SKM-1 (cell line): ENCODE results near the gene MDN1.

Experiments
- DNase-seq: peaks from one replicate; lab custom pipeline; 2025; ENCODE audit not compliant: unreplicated experiment; lab: John Stamatoyannopoulos, UW

MDN1 gene

DNA sequence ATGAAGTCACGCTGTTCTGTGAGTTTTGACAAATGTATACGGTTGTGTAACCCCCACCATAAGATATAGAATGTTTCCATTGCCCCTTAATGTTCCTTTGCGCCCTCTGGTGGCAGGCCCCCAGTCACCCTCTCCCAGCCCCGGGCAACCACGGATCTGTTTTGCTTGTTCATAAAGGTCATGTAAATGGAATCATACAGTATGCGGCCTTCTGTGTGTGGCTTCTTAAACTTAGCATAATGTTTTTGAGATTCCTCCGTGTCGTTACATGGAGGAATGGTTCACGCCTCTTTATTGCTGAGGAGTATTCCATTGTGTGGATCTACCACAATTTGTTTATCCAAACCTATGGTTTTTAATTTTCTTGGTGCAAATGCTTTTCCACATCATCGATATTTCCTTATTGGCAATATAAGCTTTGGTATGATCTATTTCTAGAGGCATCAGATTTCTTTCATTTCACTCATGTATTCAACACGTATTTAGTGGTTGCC is 209.4 kb downstream of the MDN1 start:
- peak; percentile 69 for DNase-seq

DNA sequence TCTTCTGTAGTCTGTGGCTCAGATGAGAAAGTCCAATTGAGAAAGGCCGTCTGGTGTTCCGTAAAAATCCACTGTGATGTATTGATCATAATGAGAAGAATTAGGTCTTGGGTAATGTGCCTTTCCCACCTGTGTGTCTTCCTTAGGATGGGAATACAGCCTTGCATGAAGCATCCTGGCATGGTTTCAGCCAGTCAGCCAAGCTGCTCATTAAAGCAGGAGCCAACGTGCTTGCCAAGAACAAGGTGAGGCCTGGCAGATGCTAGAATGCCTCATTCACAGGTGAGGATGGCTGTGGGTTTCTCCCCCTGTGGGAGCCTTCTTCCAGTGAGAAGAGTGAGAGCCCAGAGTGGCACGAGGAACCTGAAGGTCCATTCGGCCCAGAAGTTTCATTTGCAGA is 213.7 kb downstream of the MDN1 start:
- no peak for DNase-seq

DNA sequence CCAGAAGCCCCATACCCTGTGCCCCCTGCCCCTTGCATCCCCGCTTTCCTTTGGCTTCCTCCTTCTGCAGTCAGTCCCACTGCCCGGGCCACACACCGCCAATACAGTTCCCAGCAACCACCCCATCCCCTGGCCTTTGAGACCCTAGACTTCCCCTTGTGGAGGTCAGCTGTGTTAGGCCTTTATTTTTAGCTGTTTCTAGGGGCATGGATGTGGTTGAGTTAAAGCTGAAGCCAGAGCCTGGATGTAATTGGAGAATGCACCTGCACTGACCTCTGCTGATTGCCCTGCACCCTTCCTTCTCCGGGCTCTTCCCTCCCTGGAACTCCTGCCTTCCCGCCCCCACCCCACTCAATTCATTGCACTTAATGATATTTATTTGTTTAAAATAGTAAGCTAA is 214.9 kb downstream of the MDN1 start:
- DNase-seq: no peak

DNA sequence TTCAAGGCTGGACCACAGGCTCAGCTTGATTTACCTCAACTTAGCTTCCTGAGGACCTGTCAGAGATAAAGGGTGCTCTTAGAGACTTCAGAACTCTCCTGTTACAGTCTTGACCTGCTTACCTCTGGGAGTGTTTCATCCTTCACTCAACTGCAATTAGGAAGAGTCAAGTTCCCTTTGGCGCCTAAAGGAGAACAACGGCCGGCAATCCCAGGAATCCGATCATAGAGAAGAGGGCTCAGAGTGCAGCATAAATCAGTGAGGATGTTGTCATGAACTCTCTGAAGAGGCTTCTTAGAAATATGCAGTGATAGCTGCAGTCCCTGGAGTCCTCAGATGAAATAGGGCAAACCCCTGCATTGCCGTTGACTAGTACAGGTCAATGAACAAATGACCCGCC is 217.4 kb downstream of the MDN1 start:
- DNase-seq: no peak

DNA sequence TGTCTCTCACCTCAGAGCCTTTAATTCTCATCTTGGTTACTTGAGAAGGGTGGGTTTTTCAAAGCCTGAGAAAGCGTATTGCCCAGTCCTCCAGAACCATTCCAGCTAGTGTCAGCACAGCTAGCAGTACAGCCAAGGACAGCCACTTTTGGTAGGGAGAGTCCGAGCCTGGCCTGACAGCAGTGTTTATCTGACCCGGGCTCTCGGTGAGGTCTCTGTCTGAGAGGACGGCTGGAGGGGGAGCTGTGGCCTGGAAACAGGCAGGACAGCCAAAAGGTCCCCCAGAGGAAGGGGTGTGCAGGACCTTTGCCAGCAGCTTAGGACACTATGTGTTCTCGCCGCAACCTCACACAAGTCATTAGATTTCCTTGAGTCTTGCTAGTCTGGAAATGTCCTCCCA is 219.9 kb downstream of the MDN1 start:
- no peak for DNase-seq

DNA sequence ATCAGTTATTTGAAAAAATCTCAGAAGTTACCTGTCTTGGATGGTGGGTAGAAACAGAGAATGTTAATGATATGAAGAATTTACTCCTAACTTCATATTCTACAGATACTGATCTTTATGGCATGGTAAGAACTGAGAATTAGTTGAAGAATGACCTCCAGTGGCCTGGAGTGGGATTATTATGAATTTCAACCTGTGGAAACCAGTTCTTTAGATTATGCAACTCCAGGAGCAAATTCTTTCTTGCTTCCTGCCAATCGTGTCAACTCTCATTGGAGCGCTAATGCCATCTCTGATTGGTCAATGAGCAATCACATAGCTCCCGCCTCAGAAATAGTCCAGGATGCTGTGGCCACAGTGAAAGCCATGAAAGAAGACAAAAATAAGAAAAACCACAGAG is 221.6 kb downstream of the MDN1 start:
- DNase-seq: peak; percentile 18

DNA sequence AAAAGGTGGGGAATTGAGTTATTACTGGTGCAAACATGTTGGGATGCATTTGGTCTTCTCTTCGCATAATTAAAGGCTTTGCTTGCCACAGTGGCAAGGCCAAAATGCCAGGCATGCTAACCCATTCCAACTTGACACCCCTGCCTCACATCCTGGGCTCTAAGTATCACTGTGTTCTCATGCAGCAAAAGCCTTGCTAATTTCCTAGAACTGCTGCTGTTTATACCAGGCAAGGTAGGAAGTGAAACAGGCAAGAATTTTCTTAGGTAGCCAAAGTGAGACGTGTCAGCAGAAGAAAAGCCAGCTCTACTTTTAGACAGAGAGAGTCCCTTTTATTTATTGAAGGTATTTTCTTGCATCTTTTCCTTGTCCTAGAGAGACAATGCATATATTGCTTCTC is 222.2 kb downstream of the MDN1 start:
- DNase-seq: no peak

DNA sequence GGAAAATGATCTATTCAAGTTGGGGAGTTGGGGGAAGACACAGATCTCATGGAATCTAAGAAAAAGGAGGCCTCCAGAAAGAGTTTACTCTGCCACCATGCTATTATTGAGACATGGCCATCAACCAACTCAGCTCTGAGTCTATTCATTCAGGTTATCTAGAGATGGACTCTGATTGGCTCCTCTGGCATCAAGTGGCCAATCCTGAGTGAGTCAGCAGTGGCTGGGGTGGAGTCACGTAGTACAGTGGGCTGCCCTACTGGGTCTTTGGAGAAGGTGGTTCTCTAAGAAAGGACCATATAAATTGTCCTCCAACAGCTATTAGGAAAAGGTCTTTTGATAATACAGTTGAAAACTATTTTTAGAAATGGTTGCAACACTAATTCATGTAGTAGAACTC is 223.1 kb downstream of the MDN1 start:
- DNase-seq: no peak

DNA sequence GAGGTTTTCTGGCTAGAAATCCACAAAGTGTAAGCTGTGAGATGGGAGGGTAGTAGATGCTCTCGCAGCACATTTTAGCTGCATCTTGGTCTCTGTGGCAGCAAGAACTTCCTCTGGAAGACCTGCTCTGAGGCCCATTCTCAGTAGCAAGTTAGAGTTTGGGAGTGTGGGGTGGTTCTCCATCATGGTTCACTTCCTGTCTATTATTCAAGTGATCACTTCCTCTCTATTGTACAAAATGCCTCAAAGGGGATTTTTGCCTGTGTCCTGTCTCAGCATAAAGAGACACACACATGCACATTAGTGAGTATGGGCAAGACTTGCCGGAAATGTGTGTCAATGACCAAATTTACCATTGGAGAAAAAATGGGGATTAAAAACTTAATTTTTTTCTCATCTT is 223.5 kb downstream of the MDN1 start:
- DNase-seq: peak; percentile 1
